Duodenal mucosa (tissue), 2 donors: Measurements from ENCODE around the gene LGR6.
A peak's percentile ranks its signal among the peaks of the same experiment; 100 is the strongest.
"Not testable (repeated sequence)": the region's sequence is repeated elsewhere in the genome, so short reads cannot be mapped to it uniquely, and the experiment has no call there.

Experiments used
- H3K27ac ChIP-seq: one replicate; pipeline ENCODE4 v1.7.0; 2013; ENCODE audit warnings: low read depth, low read length
- H3K27me3 ChIP-seq, 2 donors: one replicate each; pipeline ENCODE4 v1.7.0; 2013; ENCODE audit warnings: low read length in 2 of 2, control low read depth in 1 of 2; ENCODE audit not compliant: insufficient read depth in 2 of 2, control insufficient read depth in 1 of 2
- H3K36me3 ChIP-seq, 2 donors: one replicate each; pipeline ENCODE4 v1.7.0; 2013; ENCODE audit warnings: low read length in 2 of 2, control low read depth in 1 of 2; ENCODE audit not compliant: insufficient read depth in 2 of 2, control insufficient read depth in 1 of 2
- H3K4me1 ChIP-seq, 2 donors: one replicate each; pipeline ENCODE4 v1.7.0; 2013; ENCODE audit warnings: low read length in 2 of 2, control low read depth in 1 of 2; ENCODE audit not compliant: insufficient read depth in 2 of 2, control insufficient read depth in 1 of 2
- H3K4me3 ChIP-seq, 2 donors: one replicate each; pipeline ENCODE4 v1.7.0; 2013; ENCODE audit warnings: low read length in 2 of 2, low read depth in 1 of 2
- H3K9ac ChIP-seq, 2 donors: one replicate each; pipeline ENCODE4 v1.7.0; 2013; ENCODE audit warnings: low read length in 2 of 2, low read depth in 1 of 2
- H3K9me3 ChIP-seq, 2 donors: one replicate each; pipeline ENCODE4 v1.7.0; 2013; ENCODE audit warnings: low read length in 2 of 2, control low read depth in 1 of 2; ENCODE audit not compliant: control insufficient read depth in 1 of 2

LGR6 gene

GRCh38 chr1:202189001-202189790 is 4.4 kb upstream of the LGR6 start:
- H3K9me3 ChIP-seq: no peaks in the 10 kb centered on the region
- H3K4me3 ChIP-seq: no peak overlapping the region
- no peak overlapping the region for H3K9ac ChIP-seq
- H3K27me3 ChIP-seq: peaks cover 6 to 9% of the 10 kb centered on the region in 2 donors
- no peaks in the 10 kb centered on the region for H3K36me3 ChIP-seq
- H3K4me1 ChIP-seq: peaks cover 40 to 46% of the 10 kb centered on the region in 2 donors
- H3K27ac ChIP-seq: no peak overlapping the region

GRCh38 chr1:202189918-202190715 is 3.5 kb upstream of the LGR6 start:
- no peak overlapping the region for H3K9ac ChIP-seq
- no peak overlapping the region for H3K27ac ChIP-seq
- H3K27me3 ChIP-seq: peaks cover 6 to 11% of the 10 kb centered on the region in 2 donors
- H3K36me3 ChIP-seq: no peaks in the 10 kb centered on the region
- H3K9me3 ChIP-seq: no peaks in the 10 kb centered on the region
- no peak overlapping the region for H3K4me3 ChIP-seq
- peaks cover 35 to 42% of the 10 kb centered on the region in 2 donors for H3K4me1 ChIP-seq

GRCh38 chr1:202191391-202191790 is 2.2 kb upstream of the LGR6 start:
- H3K9ac ChIP-seq: not testable (repeated sequence)
- peaks cover 6 to 11% of the 10 kb centered on the region in 2 donors for H3K27me3 ChIP-seq

GRCh38 chr1:202192770-202193613 is 607 bp upstream of the LGR6 start:
- H3K4me1 ChIP-seq: peaks cover 23 to 24% of the 10 kb centered on the region in 2 donors
- H3K36me3 ChIP-seq: no peaks in the 10 kb centered on the region
- H3K27me3 ChIP-seq: peaks cover 6 to 11% of the 10 kb centered on the region in 2 donors
- no peak overlapping the region for H3K27ac ChIP-seq
- no peaks in the 10 kb centered on the region for H3K9me3 ChIP-seq
- H3K4me3 ChIP-seq: peak overlapping the region; percentile 17 to 36
- H3K9ac ChIP-seq: no peak overlapping the region

More at GRCh38 chr1:202191391-202191790, 2.2 kb upstream of the LGR6 start:
- not testable (repeated sequence) for H3K9me3 ChIP-seq, H3K27ac ChIP-seq, H3K36me3 ChIP-seq, H3K4me3 ChIP-seq
- peaks cover 31 to 39% of the 10 kb centered on the region in 2 donors for H3K4me1 ChIP-seq

- H3K4me3 ChIP-seq: no peak overlapping the region
- no peaks in the 10 kb centered on the region for H3K36me3 ChIP-seq
- no peak overlapping the region for H3K9ac ChIP-seq
- H3K27me3 ChIP-seq: peaks cover 6 to 11% of the 10 kb centered on the region in 2 donors
- no peaks in the 10 kb centered on the region for H3K9me3 ChIP-seq
- peaks cover 15 to 24% of the 10 kb centered on the region in 2 donors for H3K4me1 ChIP-seq
- no peak overlapping the region for H3K27ac ChIP-seq
Measured at GRCh38 chr1:202194328-202194648, 689 bp downstream of the LGR6 start.

GRCh38 chr1:202197653-202198365 is 4.2 kb downstream of the LGR6 start:
- Histone ChIP-seq H3K9ac (no peak overlapping the region), H3K27me3 (peaks cover 6 to 11% of the 10 kb centered on the region in 2 donors), H3K4me3 (no peak overlapping the region), H3K9me3 (no peaks in the 10 kb centered on the region), H3K36me3 (no peaks in the 10 kb centered on the region), H3K4me1 (peaks cover 18 to 24% of the 10 kb centered on the region in 2 donors), H3K27ac (no peak overlapping the region)

- no peak overlapping the region for H3K27ac ChIP-seq
- H3K9ac ChIP-seq: no peak overlapping the region
- peaks cover under 1 to 6% of the 10 kb centered on the region in 2 donors for H3K27me3 ChIP-seq
- H3K9me3 ChIP-seq: no peaks in the 10 kb centered on the region
- H3K4me1 ChIP-seq: peaks cover 13 to 19% of the 10 kb centered on the region in 2 donors
- no peak overlapping the region for H3K4me3 ChIP-seq
- no peaks in the 10 kb centered on the region for H3K36me3 ChIP-seq
Measured at GRCh38 chr1:202198366-202198724, 4.7 kb downstream of the LGR6 start.

- no peaks in the 10 kb centered on the region for H3K9me3 ChIP-seq
- no peak overlapping the region for H3K4me3 ChIP-seq
- peak overlapping the region; percentile 56 for H3K27ac ChIP-seq
- peaks cover 0 to under 1% of the 10 kb centered on the region in 2 donors for H3K27me3 ChIP-seq
- H3K4me1 ChIP-seq: peaks cover 12 to 18% of the 10 kb centered on the region in 2 donors
- H3K36me3 ChIP-seq: no peaks in the 10 kb centered on the region
- H3K9ac ChIP-seq: peak overlapping the region in 1 of 2 donors; percentile 9
Measured at GRCh38 chr1:202199040-202199889, 5.7 kb downstream of the LGR6 start.

GRCh38 chr1:202200112-202200548 is 6.5 kb downstream of the LGR6 start:
- no peak overlapping the region for H3K4me3 ChIP-seq
- no peaks in the 10 kb centered on the region for H3K27me3 ChIP-seq
- peak overlapping the region in 1 of 2 donors; percentile 9 for H3K9ac ChIP-seq
- no peaks in the 10 kb centered on the region for H3K9me3 ChIP-seq
- H3K4me1 ChIP-seq: peaks cover 12 to 18% of the 10 kb centered on the region in 2 donors
- H3K27ac ChIP-seq: no peak overlapping the region
- no peaks in the 10 kb centered on the region for H3K36me3 ChIP-seq
